GM23338 (cell line): ENCODE data around the gene DOCK1. TPM values are rescaled to one million over a fixed set of nuclear protein-coding genes. Genes with fewer than 3 reads are reported as not detected.

ENCODE experiments used
- ATAC-seq: fragments of 200-7000 bp; cut with Tn5 transposase; 3 replicates; pipeline ENCODE4 v1.9.1; 2020
- DNase-seq: peaks from one replicate; pipeline ENCODE4 v3.0.0-alpha.2; 2015; ENCODE audit warnings: low spot score
- H2AFZ ChIP-seq: fragments of 200-600 bp; sonication (generic); 2 replicates; pipeline ENCODE4 v1.8.0; 2016; ENCODE audit warnings: antibody characterized with exemption, mild to moderate bottlenecking, moderate library complexity
- H3F3A ChIP-seq: fragments of 200-600 bp; sonication (generic); replicated peaks from 2 replicates; pipeline ENCODE4 v1.8.0; 2017; ENCODE audit warnings: antibody characterized with exemption, mixed run types, low read depth
- H3K27ac ChIP-seq: fragments of 200-600 bp; sonication (generic); 2 replicates; pipeline ENCODE4 v1.6.1; 2016; ENCODE audit warnings: low read depth
- H3K27me3 ChIP-seq: fragments of 200-600 bp; sonication (generic); 2 replicates; pipeline ENCODE4 v1.8.0; 2016; ENCODE audit warnings: mild to moderate bottlenecking, mixed run types, moderate library complexity; ENCODE audit not compliant: insufficient read depth
- H3K36me3 ChIP-seq: fragments of 200-600 bp; sonication (generic); 2 replicates; pipeline ENCODE4 v1.8.0; 2016; ENCODE audit warnings: mild to moderate bottlenecking; ENCODE audit not compliant: insufficient read depth
- H3K4me1 ChIP-seq: fragments of 200-600 bp; sonication (generic); 2 replicates; pipeline ENCODE4 v1.8.0; 2016; ENCODE audit warnings: mild to moderate bottlenecking, moderate library complexity; ENCODE audit not compliant: insufficient read depth
- H3K4me2 ChIP-seq: fragments of 200-600 bp; sonication (generic); 2 replicates; pipeline ENCODE4 v1.7.1; 2017; ENCODE audit warnings: mixed run types
- H3K4me3 ChIP-seq: fragments of 200-600 bp; sonication (generic); 2 replicates; pipeline ENCODE4 v1.6.1; 2016; ENCODE audit warnings: mixed run types
- H3K79me2 ChIP-seq: fragments of 200-600 bp; sonication (generic); replicated peaks from 2 replicates; pipeline ENCODE4 v1.8.0; 2017; ENCODE audit warnings: mild to moderate bottlenecking; ENCODE audit not compliant: insufficient read depth
- H3K9me2 ChIP-seq: fragments of 200-600 bp; sonication (generic); 2 replicates; pipeline ENCODE4 v1.8.0; 2017; ENCODE audit not compliant: insufficient read depth
- H4K20me1 ChIP-seq: fragments of 200-600 bp; sonication (generic); replicated peaks from 2 replicates; pipeline ENCODE4 v1.8.0; 2017; ENCODE audit warnings: mild to moderate bottlenecking; ENCODE audit not compliant: insufficient read depth
- H3K27ac Mint-ChIP-seq: 2 replicates; pipeline ENCODE4 v1.8.0; 2020; ENCODE audit warnings: inconsistent platforms, mild to moderate bottlenecking, moderate library complexity, mixed read lengths
- H3K27me3 Mint-ChIP-seq: 3 replicates; pipeline ENCODE4 v1.8.0; 2022; ENCODE audit warnings: low read depth, mild to moderate bottlenecking, moderate library complexity, mixed read lengths, inconsistent platforms; ENCODE audit not compliant: insufficient read depth, poor library complexity
- H3K36me3 Mint-ChIP-seq: 3 replicates; pipeline ENCODE4 v1.8.0; 2021; ENCODE audit warnings: low read depth, mild to moderate bottlenecking, inconsistent platforms, moderate library complexity, mixed read lengths
- H3K4me1 Mint-ChIP-seq: 3 replicates; pipeline ENCODE4 v1.8.0; 2020; ENCODE audit warnings: mild to moderate bottlenecking, inconsistent platforms, mixed read lengths
- H3K4me3 Mint-ChIP-seq: 3 replicates; pipeline ENCODE4 v1.8.0; 2021; ENCODE audit warnings: moderate library complexity, mild to moderate bottlenecking, inconsistent platforms, mixed read lengths
- H3K9me3 Mint-ChIP-seq: 3 replicates; pipeline ENCODE4 v1.8.0; 2020; ENCODE audit warnings: moderate library complexity, mild to moderate bottlenecking, inconsistent platforms, mixed read lengths
- CREB1 ChIP-seq: fragments of 250-450 bp; sonication (Bioruptor Pico); IDR thresholded peaks from 2 replicates; pipeline ENCODE4 v1.5.0; 2020; ENCODE audit warnings: low read depth, mild to moderate bottlenecking, moderate library complexity
- CTCF ChIP-seq, 2 experiments: fragments of 200-600 bp in 1 of 2; sonication (generic) in 1 of 2; conservative IDR thresholded peaks; 2 replicates each; pipeline versions ENCODE4 v1.5.1 to v1.6.1; 2016 to 2017; ENCODE audit warnings: antibody characterized with exemption in 2 of 2, low read depth in 2 of 2, mild to moderate bottlenecking in 2 of 2, moderate library complexity in 1 of 2
- ETS1 ChIP-seq: IDR thresholded peaks from 2 replicates; pipeline ENCODE4 v1.6.1; 2016; ENCODE audit warnings: antibody characterized with exemption
- EZH2 ChIP-seq: fragments of 200-600 bp; sonication (generic); IDR thresholded peaks from one replicate; pipeline ENCODE4 v1.8.0; 2017; ENCODE audit warnings: antibody characterized with exemption, mild to moderate bottlenecking, low read depth; ENCODE audit not compliant: unreplicated experiment
- JUNB ChIP-seq: IDR thresholded peaks from one replicate; pipeline ENCODE4 v1.6.1; 2016; ENCODE audit warnings: antibody characterized with exemption; ENCODE audit not compliant: unreplicated experiment
- NANOG ChIP-seq: IDR thresholded peaks from 2 replicates; pipeline ENCODE4 v1.6.1; 2016; ENCODE audit warnings: antibody characterized with exemption, borderline replicate concordance
- POLR2AphosphoS5 ChIP-seq: IDR thresholded peaks from 2 replicates; pipeline ENCODE4 v1.6.1; 2016; ENCODE audit warnings: antibody characterized with exemption, low read depth
- REST ChIP-seq: IDR thresholded peaks from one replicate; pipeline ENCODE4 v1.6.1; 2018; ENCODE audit warnings: antibody characterized with exemption; ENCODE audit not compliant: unreplicated experiment
- STAT1 ChIP-seq: IDR thresholded peaks from one replicate; pipeline ENCODE4 v1.6.1; 2016; ENCODE audit warnings: antibody characterized with exemption; ENCODE audit not compliant: unreplicated experiment
- ZNF114 ChIP-seq: fragments of 250-450 bp; sonication (Bioruptor Pico); IDR thresholded peaks from 2 replicates; pipeline ENCODE4 v1.5.0; 2020; ENCODE audit warnings: mild to moderate bottlenecking, moderate library complexity
- ZNF331 ChIP-seq: fragments of 250-450 bp; sonication (Bioruptor Pico); IDR thresholded peaks from 2 replicates; pipeline ENCODE4 v1.5.0; 2020; ENCODE audit warnings: low read depth, mild to moderate bottlenecking, moderate library complexity
- polyA plus RNA-seq: library from polyadenylated mRNA; unstranded; fragments of >200 nt; fragmentation: Nextera tagmentation; extraction: Ambion mirVana; gene quantifications from 2 replicates; pipeline ENCODE4 v1.2.1, GENCODE V29; 2016
- total RNA-seq: library from RNA; depleted of rRNA; stranded (reverse); fragments of >200 nt; shearing (Covaris generic); gene quantifications from 2 replicates; pipeline ENCODE4 v1.2.3, GENCODE V29; 2014

The DOCK1 gene
- total and polyA plus RNA-seq, 2 experiments from 2014 or later, result 13.2 to 55.3 TPM

- TF ChIP-seq REST (no peak), POLR2AphosphoS5 (no peak), ETS1 (no peak), NANOG (no peak), ZNF331 (CRISPR knock-in tag) (no peak), JUNB (no peak), EZH2 (no peak)
These were observed 176.7 kb downstream of the DOCK1 start (continued) for GRCh38 chr10:127081851-127082345.

GRCh38 chr10:127082651-127083050 lies 177.4 kb downstream of the DOCK1 start:
- peaks cover 24% of the 10 kb centered on the region for H3K36me3 Mint-ChIP-seq
- Histone ChIP-seq H3K27ac (no peak overlapping the region), H3K79me2 (no peaks in the 10 kb centered on the region), H3F3A (no peaks in the 10 kb centered on the region), H3K4me3 (no peak overlapping the region), H3K4me1 (peaks cover 11% of the 10 kb centered on the region; the same call in 1 of the 2 replicates), H4K20me1 (no peaks in the 10 kb centered on the region), H3K27me3 (no peaks in the 10 kb centered on the region), H3K36me3 (no peaks in the 10 kb centered on the region; the same call in 1 of the 2 replicates), H3K4me2 (no peak overlapping the region), H2AFZ (no peak overlapping the region), H3K9me2 (no peaks in the 10 kb centered on the region)
- TF ChIP-seq STAT1, result no peak
- TF ChIP-seq ZNF114 (CRISPR knock-in tag), result no peak
- no peak for TF ChIP-seq EZH2
- TF ChIP-seq CREB1 (CRISPR knock-in tag), result no peak
- TF ChIP-seq REST, result no peak
- no peak for TF ChIP-seq CTCF (conservative IDR thresholded peaks at IDR 0.05; ENCODE audit: low read depth in 2 of 2)
- TF ChIP-seq ZNF331 (CRISPR knock-in tag), result no peak
- no peak overlapping the region for H3K27ac Mint-ChIP-seq
- peaks cover 28% of the 10 kb centered on the region for H3K4me1 Mint-ChIP-seq
- no peak overlapping the region for H3K4me3 Mint-ChIP-seq
- H3K27me3 Mint-ChIP-seq, result peaks cover 1% of the 10 kb centered on the region
- no peak for ATAC-seq
- DNase-seq, result no peak
- no peaks in the 10 kb centered on the region; the same call in 2 of the 3 replicates for H3K9me3 Mint-ChIP-seq
